ENCODE measurements around the gene CKB.

CKB gene

DNA sequence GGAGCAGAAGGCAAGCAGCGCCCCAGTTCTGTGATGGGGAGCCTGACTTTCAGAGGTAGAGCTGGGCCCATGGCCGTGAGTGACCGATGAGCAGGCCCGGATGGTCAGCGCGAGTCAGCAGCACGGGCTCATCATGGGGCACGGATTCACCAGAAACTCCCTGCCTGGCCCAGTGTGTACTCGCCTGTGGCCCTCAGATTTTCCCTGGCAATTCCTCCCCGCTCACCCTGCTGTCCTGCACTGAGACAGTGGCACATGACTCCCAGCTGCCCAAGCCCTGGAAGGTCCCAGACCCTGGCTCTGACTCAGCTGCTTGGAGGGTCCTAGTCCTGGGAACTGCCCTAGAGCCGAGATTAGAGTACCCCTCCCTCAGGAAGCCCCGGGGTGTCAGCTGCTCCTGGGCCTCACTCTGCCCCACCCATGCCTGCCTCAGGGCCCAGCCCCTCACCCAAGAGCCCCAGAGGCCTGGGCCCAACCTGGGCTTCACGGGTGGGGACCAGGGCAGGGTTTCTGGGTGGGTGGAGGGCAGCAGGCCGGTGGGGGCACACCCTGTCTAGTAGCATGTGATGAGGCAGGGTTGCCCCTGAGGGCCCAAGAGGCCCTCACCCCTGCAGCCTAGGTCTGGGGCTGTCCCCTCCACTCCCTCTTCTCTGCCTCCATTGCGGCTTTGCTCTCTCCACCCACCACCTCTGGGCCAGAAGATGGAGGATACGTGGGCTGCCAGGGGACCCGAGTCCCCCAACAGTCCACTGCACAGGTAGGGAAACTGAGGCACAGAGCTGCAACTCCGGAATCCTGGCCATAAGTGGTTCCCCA, 14.8 kb upstream of the CKB start:
- no peak for DNase-seq (ENCODE audit: low read depth)

DNA sequence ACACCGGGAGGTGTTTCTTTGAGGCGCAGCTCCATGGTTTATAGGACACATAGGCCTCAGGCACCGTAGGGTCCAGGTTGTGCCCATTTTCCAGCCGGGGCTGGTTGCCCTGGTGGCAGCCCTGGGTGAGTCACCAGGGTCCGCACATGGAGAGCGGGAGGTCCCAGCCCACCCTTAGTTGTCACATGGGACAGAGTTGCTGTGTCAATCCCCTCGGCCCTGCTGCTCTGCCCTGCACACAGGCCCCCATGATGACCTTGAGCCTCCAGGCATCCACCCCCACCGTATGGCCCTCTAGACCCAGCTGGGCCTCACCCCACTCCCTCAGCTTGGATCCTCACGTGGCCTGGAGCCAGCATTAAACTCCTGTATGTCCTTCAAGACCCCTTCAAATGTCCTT, 14.1 kb upstream of the CKB start:
- DNase-seq (ENCODE audit: low read depth) = no peak

DNA sequence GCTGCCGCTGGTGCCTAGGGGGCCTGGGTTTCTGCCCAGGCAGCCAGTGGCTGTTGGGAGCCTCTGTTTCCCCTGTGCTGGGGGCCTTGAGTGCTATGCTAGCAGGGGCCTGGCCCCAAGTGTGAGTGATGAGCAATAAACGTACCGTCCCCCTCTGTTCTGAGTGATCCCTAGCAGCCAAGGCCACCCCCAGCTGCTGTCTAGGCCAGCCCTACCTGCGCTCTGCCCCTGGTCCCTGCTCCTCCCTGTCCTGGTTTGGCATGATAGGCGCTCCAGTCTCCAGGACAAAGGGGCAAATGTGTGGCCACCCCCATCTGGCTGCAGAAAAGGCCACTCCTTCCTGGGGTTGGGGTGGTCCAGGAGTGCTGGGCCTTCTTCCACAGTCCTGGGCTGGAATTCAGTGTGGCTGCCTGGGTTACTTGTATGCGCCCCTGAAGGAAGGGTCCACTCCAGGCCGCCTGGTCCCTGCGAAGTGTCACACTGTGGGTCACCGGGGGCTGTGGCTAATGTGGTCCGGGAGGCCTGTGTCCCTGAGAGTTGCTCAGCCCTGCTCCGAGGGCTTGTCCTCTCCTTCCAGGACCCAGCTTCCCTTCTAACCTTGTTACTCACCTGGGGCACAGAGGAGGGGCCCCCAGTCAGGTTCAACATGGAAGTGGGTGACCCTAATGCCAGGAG, 13.4 kb upstream of the CKB start:
- no peak for DNase-seq (ENCODE audit: low read depth)

DNA sequence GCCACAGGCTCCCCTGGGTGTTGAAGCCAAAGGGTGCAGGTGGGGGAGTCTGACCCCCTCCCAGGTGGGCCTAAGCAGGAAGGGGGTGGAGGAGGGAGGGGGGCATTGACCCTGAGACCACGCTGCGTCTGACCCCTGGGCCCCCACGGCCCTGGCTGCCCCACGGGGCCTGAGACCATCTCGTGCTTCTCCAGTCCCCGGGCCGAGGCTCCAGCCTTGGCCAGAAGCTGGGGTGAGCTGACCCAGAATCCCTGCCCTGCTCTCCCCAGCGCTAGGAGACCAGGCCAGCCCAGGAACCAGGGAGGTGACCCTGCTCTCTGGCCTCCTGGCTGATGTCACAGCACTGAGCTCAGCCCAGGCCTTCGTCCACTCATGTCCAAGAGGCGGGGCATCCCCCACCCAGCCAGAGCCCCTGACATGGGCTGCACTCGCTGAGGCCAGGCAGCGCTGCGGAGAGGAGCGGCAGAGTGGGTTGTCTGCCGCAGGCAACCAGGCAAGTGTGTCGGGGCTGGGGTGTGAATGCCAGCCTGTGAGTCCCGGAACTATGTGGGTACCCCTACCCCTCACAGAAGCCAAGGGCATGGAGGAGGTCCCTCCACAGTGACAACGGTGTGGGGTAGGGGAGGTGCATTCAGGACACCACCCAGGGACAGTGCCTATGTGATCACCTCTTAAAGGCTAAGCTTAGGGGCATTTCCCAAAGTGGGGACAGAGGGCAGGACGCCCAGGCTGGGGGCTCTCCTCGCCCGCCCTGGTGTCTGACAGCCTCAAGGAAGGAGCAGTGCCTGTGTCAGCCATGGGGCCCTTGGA, 12.7 kb upstream of the CKB start:
- DNase-seq (ENCODE audit: low read depth) = no peak

DNA sequence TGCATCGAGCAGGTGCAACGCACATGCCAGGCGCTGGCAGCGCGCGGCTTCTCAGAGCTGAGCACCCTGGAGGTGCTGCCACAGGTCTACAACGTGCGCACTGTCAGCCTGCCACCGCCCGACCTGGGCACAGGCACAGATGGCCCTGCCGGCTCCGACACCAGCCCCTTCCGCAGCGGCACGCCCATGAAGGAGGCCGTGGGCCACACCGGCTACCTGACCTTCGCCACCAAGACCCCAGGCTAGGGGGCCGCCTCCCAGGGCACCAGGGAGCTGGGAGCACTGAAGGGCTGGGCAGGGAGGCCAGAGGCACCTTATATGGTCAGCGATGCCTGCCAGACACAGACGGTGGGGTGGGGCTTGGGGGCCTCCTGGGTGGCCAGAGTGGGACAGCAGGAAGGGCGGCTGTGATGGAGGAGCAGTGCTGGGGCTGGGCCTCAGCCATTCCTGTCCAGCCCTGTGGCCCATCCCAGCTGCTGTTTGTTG, 12.0 kb upstream of the CKB start:
- DNase-seq (ENCODE audit: low read depth) = no peak

DNA sequence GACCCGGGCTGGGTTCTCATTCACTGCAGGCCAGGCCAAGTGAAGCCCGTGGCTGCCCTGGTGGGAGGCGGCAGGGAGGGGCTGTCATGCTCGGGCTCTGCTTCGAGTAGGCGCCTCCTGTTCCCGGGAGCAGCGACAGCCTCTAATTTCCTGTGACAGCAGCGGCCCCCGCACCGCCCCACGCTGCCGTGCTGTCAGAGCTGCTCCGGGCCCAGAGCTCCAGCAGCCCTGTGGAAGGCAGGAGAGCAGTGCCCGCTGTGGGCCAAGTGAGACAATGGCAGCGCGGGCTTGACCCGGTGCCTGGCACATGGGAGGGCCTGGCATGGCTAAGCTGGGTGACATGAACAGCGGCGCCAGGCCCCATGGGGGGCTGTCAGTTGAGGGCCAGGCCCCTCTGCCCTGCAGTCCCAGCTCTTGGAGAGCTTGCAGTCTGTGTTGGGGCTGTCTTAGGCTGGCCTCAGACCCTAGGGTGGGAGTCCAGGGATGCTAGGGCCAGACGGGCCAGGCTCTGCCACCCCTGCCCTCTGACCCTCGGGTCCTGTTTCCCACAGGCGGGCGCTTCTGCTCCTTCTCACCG, 11.5 kb upstream of the CKB start:
- no peak for DNase-seq (ENCODE audit: low read depth)

DNA sequence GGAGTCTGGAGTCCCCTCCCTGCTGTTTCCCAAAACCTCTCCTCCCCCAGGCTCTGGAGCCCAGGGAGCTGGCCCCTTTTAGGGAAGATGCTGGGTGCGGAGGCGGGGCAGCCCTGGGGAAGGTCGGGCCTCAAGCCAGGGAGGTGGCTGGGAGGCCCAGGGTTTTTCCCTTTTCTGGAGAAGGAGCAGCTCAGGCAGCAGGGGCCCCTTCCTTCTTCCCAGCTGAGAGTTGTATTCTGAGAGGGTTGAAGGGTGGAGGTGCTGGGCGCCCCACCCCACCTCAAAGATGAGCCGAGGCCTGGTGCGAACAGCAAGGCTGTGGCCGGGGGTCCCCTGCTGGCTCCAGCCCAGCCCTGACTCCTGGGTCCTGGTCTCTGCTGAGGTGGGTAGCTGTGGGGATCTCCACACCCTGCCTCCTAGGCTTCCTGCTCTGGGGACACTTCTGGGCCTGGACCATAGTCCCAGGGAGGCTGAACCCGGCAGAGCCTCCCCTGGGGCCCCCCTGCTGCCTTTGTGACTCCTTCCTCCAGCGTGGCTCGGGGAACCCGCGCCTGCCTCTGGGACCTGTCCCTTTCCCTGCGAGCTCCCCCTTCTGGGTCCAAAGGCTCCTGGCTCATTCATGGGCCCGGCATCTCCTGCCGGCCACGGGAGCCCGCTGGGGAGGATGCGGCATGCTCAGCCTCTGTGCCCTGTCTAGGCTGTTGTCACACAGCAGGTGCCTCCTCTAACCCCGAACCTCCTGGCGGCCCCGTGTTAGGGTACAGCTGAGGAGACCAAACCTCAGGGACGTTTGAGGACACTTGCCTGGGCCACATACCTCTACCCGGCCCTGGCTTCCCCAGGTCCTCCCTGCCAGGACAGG, 10.7 kb upstream of the CKB start:
- no peak for DNase-seq (ENCODE audit: low read depth)

DNA sequence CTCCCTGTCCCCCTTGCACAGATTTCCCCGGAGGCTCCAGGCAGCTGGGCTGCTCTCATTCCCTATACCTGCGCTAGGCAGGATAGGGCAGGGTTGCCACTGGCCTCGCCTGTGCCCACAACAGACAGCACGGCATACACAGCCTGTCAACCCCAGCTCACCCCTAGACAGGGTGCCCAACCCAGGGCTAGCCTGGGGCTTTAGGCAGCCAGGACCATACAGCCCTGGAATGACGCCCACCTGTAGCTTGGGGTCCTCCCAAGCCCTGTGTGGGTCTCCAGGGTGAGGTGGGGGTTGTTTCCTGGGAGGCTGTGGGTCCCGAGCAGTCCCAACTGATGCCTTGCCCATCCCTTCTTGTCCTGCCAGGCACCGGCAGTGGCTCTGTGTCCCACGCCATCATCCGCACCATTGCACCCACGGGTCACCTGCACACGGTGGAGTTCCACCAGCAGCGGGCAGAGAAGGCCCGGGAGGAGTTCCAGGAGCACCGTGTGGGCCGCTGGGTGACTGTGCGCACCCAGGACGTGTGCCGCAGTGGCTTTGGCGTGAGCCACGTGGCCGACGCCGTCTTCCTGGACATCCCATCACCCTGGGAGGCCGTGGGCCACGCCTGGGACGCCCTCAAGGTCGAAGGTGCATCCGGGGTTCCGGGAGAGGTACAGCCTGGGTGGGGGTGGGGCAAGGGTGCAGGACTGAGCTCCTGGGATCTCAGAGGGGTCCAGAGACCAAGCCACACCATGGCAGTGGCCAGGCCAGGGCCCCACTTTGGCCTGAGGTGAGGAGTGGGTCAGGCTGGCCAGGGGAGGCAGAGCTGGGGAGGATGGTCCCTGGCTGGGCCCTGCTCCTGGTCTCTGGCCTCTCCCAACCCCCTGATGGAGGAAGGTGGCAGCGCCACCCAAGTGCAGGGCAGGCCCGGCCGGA, 9.8 kb upstream of the CKB start:
- DNase-seq (ENCODE audit: low read depth) = no peak

DNA sequence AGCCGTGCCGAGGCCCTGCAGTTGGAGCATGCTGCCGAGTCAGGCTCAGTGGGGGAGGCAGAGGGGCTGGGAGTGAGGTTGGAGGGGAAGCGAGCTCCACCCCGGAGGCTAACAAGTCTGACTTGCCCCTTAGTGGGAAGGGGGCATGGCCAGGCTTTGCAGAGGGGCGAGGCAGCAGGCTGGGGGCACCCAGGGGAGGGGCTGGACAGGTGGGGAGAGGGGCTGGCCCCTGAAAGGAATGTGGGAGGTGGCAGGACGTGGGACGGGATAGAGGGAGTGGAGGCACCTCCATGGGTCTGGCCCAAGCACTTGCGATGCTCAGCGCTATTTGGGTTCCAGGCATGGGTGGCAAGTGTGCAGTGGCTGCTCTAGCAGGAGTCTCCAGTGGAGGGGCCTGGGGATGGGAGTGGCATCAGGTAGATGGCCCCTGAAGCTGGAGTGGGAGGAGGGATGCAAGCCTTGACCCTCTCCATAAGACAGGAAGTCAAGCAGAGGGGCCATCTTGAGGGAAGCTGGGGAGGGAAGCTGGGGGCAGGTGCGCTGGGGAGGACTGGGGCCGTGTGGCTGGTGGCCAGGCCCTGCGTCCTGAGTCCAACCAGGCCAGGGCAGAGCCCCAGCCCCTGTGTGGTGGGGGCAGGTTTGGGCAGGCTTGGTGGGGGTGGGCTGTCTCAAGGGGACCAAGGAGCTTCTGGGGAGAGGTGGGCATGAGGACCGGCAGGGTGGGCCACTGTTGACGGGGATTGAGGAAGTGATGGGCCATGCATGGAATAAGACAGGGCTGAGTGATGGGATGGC, 9.0 kb upstream of the CKB start:
- no peak for DNase-seq (ENCODE audit: low read depth)

DNA sequence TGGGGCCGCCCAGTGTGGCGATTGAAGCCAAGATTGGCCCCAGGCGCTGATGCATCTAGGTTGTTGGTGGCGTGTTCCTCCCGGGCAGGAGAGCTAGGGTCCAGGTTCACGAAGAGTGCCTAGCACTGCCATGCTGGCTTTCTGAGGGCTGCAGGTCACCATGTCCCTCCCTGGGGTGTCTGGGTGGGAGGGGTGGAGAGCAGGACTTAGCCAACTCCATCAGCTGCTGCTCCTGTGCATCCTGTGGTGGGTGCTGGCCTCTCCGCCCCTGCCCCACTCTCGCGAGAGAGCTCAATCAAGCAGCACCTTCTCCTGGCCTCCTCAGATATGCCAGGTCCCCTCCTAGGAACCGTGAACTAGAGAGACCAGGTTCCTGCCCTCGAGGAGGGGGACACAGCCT, 8.2 kb upstream of the CKB start:
- DNase-seq (ENCODE audit: low read depth) = no peak

DNA sequence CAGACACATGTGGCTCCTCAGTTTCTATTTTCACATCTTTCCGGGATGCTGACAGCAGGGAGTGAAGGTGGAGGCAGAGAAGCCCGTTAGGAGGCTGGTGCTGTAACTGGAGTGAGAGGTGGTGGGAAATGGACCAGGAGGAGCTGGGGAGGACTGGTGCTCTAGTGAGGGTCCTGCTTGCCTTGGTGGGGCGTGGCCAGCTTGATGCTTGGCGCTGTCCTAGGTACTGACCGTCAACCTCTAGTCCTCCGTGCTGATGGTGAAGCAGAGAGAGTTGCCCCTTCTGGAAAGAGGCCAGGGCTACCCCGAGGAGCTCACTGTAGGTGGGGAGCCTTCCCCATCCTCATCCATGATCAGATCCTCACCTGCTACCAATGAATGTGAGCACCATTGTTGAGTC, 7.8 kb upstream of the CKB start:
- no peak for DNase-seq (ENCODE audit: low read depth)

DNA sequence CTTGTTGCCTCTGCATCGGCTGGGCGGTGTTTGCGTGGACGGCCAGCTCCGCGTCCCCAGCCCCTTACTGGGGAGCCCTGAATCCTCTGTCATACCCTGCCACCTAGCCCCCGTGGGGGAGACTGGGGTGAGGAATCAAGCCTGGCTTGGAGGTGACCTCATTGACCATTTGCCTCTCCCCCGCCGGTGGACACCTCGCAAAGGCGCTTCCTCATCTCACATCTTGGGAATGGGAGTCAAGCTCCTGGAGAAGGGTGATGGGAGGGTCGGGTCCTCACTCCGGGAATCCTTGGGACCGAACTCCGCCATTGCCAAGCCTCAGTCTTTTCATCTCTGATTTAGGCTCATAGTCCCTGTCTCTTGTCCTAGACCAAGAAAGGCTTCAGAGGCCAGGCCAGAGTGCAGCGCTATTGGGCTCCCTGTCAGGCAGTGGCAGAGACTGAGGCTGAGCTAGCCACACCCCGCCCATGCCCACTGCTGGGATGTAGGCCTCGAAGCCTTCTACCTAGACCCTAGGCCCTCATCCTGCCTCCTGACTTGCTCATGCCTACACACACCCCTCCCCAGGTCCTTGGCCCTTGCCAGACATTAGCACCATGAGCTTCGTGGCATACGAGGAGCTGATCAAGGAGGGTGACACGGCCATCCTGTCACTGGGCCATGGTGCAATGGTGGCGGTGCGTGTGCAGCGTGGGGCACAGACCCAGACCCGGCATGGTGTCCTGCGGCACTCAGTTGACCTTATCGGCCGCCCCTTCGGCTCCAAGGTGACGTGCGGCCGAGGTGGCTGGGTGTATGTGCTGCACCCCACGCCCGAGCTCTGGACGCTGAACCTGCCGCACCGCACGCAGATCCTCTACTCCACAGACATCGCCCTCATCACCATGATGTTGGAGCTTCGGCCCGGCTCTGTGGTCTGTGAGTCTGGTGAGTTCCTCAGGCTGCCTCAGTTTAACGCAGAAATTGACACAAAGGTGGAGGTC, 7.0 kb upstream of the CKB start:
- DNase-seq (ENCODE audit: low read depth) = no peak

DNA sequence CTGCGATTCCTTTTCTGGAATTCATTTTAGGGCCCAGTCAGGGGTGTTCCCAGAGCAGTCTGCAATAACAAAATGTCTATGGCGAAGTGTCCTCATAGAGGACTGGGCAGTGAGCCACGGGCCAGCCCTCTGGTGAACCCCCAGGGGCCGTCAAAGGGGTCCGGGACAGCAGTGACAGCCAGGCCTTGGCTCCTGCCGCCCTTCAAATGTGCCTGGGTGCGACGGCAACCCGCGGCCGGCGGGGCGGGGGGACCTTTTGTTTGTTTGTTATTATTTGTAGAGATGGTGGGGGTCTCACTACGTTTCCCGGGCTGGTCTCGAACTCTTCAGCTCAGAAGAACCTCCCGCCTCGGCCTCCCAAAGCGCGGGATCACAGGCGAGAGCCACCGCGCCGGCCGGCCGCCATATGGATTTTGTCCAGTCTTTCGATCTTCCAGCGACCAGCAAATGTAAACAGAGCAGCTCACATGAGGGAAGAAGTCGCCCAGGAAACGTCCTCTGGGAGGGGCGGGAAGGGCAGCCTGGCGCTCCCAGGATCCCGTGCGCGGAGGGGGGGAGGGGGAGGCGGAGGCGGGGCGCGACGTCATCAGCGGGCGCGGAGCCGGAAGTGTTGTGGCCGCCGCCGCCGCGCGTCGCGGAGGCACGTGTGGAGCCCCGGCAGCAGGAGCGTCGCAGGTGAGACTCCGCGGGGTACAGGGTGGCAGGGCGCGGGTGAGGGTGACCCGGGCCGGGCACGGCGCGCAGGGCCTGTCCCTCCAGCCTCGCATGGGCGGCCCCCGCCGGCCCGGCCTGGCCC, 6.2 kb upstream of the CKB start, which contains the start of gene TRMT61A:
TSS of gene TRMT61A (plus strand) at position 610 of the 796 bp plus-strand sequence. CDS start 783 bp downstream, outside the sequence.
- peak; percentile 48 for DNase-seq (ENCODE audit: low read depth)

DNA sequence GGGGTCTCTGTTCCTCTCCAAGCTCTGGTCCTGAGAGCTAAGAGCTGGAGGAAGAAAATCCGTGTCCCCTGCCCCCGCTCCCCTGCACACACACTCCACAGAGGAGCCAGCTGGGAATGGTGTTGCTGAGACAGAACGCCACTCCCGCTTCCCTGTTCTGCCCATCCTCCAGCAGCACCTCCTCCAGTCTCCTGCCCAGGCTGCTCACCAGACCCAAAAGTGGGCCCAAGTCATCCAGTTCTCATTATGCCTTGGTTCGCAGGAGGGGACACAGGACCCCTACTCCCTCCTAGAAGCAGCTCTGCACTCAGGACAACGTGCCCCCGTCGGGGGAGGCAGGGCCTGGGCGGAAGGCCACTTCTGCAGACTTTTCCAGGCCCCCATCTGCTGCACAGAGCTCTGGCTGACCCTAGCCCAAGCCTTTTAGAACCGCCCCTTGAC, 5.5 kb upstream of the CKB start:
- no peak for DNase-seq (ENCODE audit: low read depth)

DNA sequence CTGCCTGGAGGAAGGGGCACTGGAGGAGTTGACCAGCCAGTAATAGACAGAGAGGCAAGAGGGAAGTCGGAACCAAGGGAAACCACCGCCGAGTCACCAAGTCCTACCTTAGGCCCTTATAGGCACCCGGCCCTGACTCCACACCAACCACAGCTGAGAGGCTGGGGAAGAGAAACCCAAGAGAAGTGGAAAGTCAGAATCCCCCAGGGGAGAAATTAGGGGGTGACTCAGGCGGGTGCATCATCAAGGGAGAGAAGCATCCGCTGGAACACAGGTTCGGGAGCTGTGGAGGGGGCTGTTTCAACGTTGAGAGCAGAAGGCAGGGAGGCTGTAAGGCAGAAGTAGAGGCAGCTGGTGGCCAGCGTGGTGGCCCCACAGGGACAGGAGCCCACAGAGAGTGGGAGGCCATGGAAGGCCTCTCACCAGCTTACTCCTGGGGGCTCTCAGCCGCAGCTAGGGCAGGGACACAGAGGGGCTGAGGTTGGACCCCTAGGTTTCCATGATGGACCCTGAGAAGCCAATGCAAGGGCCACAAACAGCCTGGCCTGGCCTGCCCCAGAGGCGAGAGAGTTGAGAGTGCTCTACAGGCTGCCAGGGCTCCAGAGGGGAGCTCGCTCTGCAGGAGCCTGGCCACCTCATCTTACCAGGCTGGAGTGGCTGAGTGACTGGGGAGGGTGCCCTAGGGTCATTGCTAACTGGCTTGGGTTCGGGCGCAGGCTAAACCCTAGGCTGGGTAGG, 4.9 kb upstream of the CKB start:
- no peak for DNase-seq (ENCODE audit: low read depth)

DNA sequence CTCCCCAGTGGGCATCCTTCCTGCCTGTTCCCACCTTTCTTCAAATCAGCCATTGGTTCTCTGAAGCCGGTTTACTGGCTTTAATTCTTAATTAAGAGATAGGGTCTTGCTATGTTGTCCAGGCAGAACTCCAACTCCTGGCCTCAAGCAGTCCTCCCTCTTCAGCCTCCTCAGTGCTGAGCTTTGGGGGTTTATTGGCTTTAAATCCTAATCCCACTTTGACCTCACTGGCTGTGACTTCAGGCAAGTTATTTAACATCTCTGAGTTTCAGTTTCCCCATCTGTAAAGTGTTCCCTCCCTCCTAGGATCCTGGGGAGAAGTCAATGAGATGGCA, 4.3 kb upstream of the CKB start:
- no peak for DNase-seq (ENCODE audit: low read depth)

Measured in HS-5 (cell line).